Measurements from ENCODE around the gene OGN.
"Not testable (repeated sequence)": the region's sequence is repeated elsewhere in the genome, so short reads cannot be mapped to it uniquely, and the experiment has no call there.

OGN gene

GRCh38 chr9:92404042-92404836 is at the start of gene OGN:
OGN (minus strand) TSS chr9:92404578; CDS start chr9:92403407, 1,171 bp downstream.
- DNase-seq: no peak

- DNase-seq: no peak
These were observed 42.2 kb upstream of the OGN start for GRCh38 chr9:92446536-92446935.

- DNase-seq: no peak
These were observed 40.5 kb upstream of the OGN start for GRCh38 chr9:92444841-92445240.

GRCh38 chr9:92440751-92441046 is 36.3 kb upstream of the OGN start:
- DNase-seq: no peak

GRCh38 chr9:92439921-92440750 is 35.8 kb upstream of the OGN start:
- no peak for DNase-seq

- no peak for DNase-seq
These were observed 34.6 kb upstream of the OGN start for GRCh38 chr9:92438900-92439526.

- no peak for DNase-seq
These were observed 30.9 kb upstream of the OGN start for GRCh38 chr9:92435263-92435662.

GRCh38 chr9:92432972-92433548 is 28.7 kb upstream of the OGN start:
- DNase-seq: no peak

- DNase-seq: no peak
These were observed 28.0 kb upstream of the OGN start for GRCh38 chr9:92432350-92432749.

GRCh38 chr9:92429836-92430235 is 25.5 kb upstream of the OGN start:
- DNase-seq: no peak

GRCh38 chr9:92426501-92427145 is 22.2 kb upstream of the OGN start:
- no peak for DNase-seq

- no peak for DNase-seq
These were observed 21.1 kb upstream of the OGN start for GRCh38 chr9:92425474-92425873.

- DNase-seq: no peak
These were observed 20.0 kb upstream of the OGN start, which contains the start of gene OMD for GRCh38 chr9:92424340-92424739. OMD (minus strand) TSS chr9:92424471; CDS start chr9:92417558, 6,913 bp downstream.

- no peak for DNase-seq
These were observed 19.2 kb upstream of the OGN start for GRCh38 chr9:92423612-92424011.

- no peak for DNase-seq
These were observed 18.4 kb upstream of the OGN start for GRCh38 chr9:92422611-92423338.

GRCh38 chr9:92414566-92414965 is 10.2 kb upstream of the OGN start:
- no peak for DNase-seq

- not testable (repeated sequence) for DNase-seq
These were observed 6.8 kb upstream of the OGN start for GRCh38 chr9:92411157-92411556.

GRCh38 chr9:92408747-92409478 is 4.5 kb upstream of the OGN start:
- DNase-seq: no peak

GRCh38 chr9:92407818-92408217 is 3.4 kb upstream of the OGN start:
- DNase-seq: no peak

GRCh38 chr9:92406477-92406876 is 2.1 kb upstream of the OGN start:
- no peak for DNase-seq

GRCh38 chr9:92405818-92406217 is 1.4 kb upstream of the OGN start:
- DNase-seq: no peak
